DND-41 (cell line): ENCODE measurements around the gene SMOC2.

ENCODE experiments used
- ATAC-seq: fragments of 200-7000 bp; cut with Tn5 transposase; 3 replicates; pipeline ENCODE4 v1.9.1; 2021; ENCODE audit warnings: low read depth; ENCODE audit not compliant: insufficient read depth
- DNase-seq: peaks from one replicate; pipeline ENCODE4 v3.0.0-alpha.2; 2020
- H2AFZ ChIP-seq: 2 replicates; pipeline ENCODE4 v1.6.0; 2012; ENCODE audit warnings: low read depth, low read length
- H3K27ac ChIP-seq: 2 replicates; pipeline ENCODE4 v1.5.1; 2012; ENCODE audit warnings: low read length, inconsistent platforms
- H3K27me3 ChIP-seq: fragments of 200-600 bp; sonication (generic); 2 replicates; pipeline ENCODE4 v1.6.0; 2012; ENCODE audit warnings: low read length, mild to moderate bottlenecking, inconsistent platforms; ENCODE audit not compliant: insufficient read depth, poor library complexity
- H3K36me3 ChIP-seq: 2 replicates; pipeline ENCODE4 v1.5.1; 2012; ENCODE audit warnings: low read length, inconsistent platforms; ENCODE audit not compliant: insufficient read depth
- H3K4me1 ChIP-seq: 2 replicates; pipeline ENCODE4 v1.5.1; 2012; ENCODE audit warnings: mild to moderate bottlenecking, low read length; ENCODE audit not compliant: insufficient read depth
- H3K4me2 ChIP-seq: 2 replicates; pipeline ENCODE4 v1.6.0; 2012; ENCODE audit warnings: mild to moderate bottlenecking, moderate library complexity, low read length, inconsistent platforms; ENCODE audit not compliant: insufficient read depth
- H3K4me3 ChIP-seq, 2 experiments: fragments of 200-600 bp in 1 of 2; shearing (Covaris generic) in 1 of 2; 2 replicates each; pipeline ENCODE4 v1.5.1; 2012 to 2016; ENCODE audit warnings: inconsistent platforms in 2 of 2, low read length in 2 of 2, mild to moderate bottlenecking in 2 of 2, low read depth in 1 of 2, moderate library complexity in 1 of 2
- H3K79me2 ChIP-seq: 2 replicates; pipeline ENCODE4 v1.6.0; 2012; ENCODE audit warnings: low read length, inconsistent platforms; ENCODE audit not compliant: insufficient read depth
- H3K9ac ChIP-seq: 2 replicates; pipeline ENCODE4 v1.6.0; 2012; ENCODE audit warnings: low read depth, mild to moderate bottlenecking, inconsistent platforms, low read length, moderate library complexity
- H3K9me3 ChIP-seq: 2 replicates; pipeline ENCODE4 v1.5.1; 2012; ENCODE audit warnings: low read length, moderate library complexity, mild to moderate bottlenecking, inconsistent platforms; ENCODE audit not compliant: insufficient read depth, severe bottlenecking
- H4K20me1 ChIP-seq: 2 replicates; pipeline ENCODE4 v1.6.0; 2012; ENCODE audit warnings: low read length; ENCODE audit not compliant: insufficient read depth
- CTCF ChIP-seq: IDR thresholded peaks from 2 replicates; pipeline ENCODE4 v1.5.1; 2012; ENCODE audit warnings: borderline replicate concordance, low read length, moderate library complexity, mild to moderate bottlenecking; ENCODE audit not compliant: poor library complexity, severe bottlenecking; ENCODE audit errors: extremely low read depth
- EZH2 ChIP-seq: IDR thresholded peaks from 3 replicates; pipeline ENCODE4 v1.6.1; 2012; ENCODE audit warnings: borderline replicate concordance, low read depth, mild to moderate bottlenecking, moderate library complexity, low read length, inconsistent platforms; ENCODE audit not compliant: severe bottlenecking

The SMOC2 gene

DNA sequence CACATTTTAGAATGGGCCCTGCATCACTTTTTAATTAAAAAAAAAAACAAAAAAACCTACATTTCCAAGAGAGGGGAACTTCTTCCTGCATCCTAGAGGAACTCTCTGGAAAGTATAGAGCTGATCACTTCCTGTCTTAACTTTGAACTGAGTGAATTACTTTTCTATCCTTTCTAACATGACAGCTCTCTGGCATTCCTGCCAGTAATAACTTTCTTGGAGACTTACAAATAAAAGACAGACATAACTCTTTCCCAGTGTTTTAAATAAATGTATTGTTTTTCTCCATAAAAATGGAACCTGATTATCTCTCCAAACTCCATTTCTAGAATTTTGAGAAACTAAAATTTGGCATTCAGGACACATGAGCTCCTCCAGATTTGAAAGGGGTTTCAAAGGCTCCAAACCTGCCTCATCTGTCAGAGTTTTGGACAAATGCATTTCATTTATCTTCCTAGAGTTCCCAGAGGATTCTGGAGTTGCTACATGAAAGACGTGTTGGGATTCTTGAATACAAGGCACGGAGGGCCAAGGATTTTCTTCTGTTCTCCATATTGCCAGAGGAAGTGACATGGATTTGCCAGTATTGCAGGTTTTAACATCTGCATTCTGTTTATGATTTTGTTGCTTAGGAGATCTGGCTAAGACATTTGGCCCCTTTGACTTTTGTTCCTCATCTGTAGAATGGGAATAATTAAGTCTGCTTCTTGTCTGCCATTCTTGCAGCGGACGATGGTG lies 2.0 kb upstream of the SMOC2 start:
- H3K9ac ChIP-seq, result no peak overlapping the region
- no peaks in the 10 kb centered on the region for H3K27me3 ChIP-seq
- H3K4me3 ChIP-seq, result no peak overlapping the region
- H3K4me2 ChIP-seq, result no peak overlapping the region
- no peaks in the 10 kb centered on the region for H3K79me2 ChIP-seq
- H2AFZ ChIP-seq, result no peak overlapping the region
- no peaks in the 10 kb centered on the region for H3K36me3 ChIP-seq
- DNase-seq, result no peak
- H3K9me3 ChIP-seq, result no peaks in the 10 kb centered on the region
- H3K4me1 ChIP-seq, result no peaks in the 10 kb centered on the region
- H4K20me1 ChIP-seq, result no peaks in the 10 kb centered on the region
- no peak overlapping the region for H3K27ac ChIP-seq
- no peak for ATAC-seq
- TF ChIP-seq EZH2 (no peak), CTCF (no peak)

- no peaks in the 10 kb centered on the region for H3K79me2 ChIP-seq
- H3K27me3 ChIP-seq, result no peaks in the 10 kb centered on the region
- ATAC-seq, result no peak
- DNase-seq, result no peak
- no peak overlapping the region for H2AFZ ChIP-seq
- TF ChIP-seq EZH2, result no peak
- no peak for TF ChIP-seq CTCF
- H3K4me2 ChIP-seq, result no peak overlapping the region
- H3K4me3 ChIP-seq, result no peak overlapping the region
- no peaks in the 10 kb centered on the region for H3K9me3 ChIP-seq
- H4K20me1 ChIP-seq, result no peaks in the 10 kb centered on the region
- no peak overlapping the region for H3K27ac ChIP-seq
- no peak overlapping the region for H3K9ac ChIP-seq
- no peaks in the 10 kb centered on the region for H3K4me1 ChIP-seq
- no peaks in the 10 kb centered on the region for H3K36me3 ChIP-seq
These were observed 1.1 kb upstream of the SMOC2 start for GRCh38 chr6:168439794-168440450.

DNA sequence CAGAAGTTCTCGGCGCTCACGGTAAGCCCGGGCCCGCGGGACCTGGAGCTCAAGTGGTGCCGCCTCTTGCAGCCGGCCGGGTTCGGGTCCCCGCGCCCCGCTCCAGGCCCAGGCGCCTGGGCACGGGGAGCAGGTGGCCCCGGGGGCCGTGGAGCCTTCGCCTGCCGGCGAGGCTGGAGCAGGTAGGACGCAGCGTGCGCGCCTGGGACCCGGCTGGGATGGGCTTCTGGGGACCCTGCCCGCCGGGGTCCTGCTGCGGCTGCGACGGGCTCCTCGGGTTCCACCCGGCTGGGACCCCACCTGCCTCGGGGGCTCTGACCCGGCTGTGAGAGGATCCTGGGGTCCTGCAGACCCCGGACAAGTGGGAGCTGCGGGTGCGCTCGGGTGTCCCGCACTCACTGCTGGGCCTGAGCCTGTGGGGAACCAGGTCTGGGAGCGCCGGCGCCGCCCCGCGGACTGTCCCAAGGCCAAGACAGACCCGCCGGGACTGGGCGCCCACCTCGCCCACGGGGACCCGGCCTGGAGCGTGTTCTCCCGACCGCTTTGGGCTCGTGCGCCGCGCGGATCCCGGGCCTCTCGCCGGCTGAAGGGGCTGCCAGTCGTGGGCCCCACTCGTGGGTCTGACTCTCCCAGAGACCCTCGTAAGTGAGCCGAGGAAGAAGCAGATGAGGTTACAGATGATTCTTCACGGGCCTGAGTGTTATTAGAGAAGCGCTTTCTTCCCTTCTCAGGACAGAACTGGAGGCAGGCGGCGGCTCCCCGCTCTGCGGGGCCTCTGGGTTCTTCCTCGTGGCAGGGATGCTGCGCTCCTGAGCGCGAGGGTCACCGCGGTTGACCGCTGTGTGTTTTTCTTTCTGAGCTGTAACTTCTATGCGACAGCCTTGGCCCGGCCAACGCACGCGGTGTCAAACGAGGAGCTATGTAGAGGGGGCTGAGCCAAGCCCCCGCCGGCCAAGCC lies 729 bp downstream of the SMOC2 start:
- H3K27me3 ChIP-seq, result no peaks in the 10 kb centered on the region
- no peaks in the 10 kb centered on the region for H3K36me3 ChIP-seq
- H4K20me1 ChIP-seq, result no peaks in the 10 kb centered on the region
- no peaks in the 10 kb centered on the region for H3K79me2 ChIP-seq
- no peak for TF ChIP-seq EZH2
- no peak for TF ChIP-seq CTCF
- H3K4me3 ChIP-seq, result no peak overlapping the region
- ATAC-seq (no peak), DNase-seq (no peak)
- no peaks in the 10 kb centered on the region for H3K4me1 ChIP-seq
- H3K9ac ChIP-seq, result no peak overlapping the region
- H2AFZ ChIP-seq, result no peak overlapping the region
- no peak overlapping the region for H3K4me2 ChIP-seq
- H3K27ac ChIP-seq, result no peak overlapping the region
- H3K9me3 ChIP-seq, result no peaks in the 10 kb centered on the region
